NCI-H226 (cell line): ENCODE data around the gene HSPA9.

Source experiments
- DNase-seq: peaks from one replicate; pipeline ENCODE4 v3.0.0-alpha.2; 2015

HSPA9 gene

DNA sequence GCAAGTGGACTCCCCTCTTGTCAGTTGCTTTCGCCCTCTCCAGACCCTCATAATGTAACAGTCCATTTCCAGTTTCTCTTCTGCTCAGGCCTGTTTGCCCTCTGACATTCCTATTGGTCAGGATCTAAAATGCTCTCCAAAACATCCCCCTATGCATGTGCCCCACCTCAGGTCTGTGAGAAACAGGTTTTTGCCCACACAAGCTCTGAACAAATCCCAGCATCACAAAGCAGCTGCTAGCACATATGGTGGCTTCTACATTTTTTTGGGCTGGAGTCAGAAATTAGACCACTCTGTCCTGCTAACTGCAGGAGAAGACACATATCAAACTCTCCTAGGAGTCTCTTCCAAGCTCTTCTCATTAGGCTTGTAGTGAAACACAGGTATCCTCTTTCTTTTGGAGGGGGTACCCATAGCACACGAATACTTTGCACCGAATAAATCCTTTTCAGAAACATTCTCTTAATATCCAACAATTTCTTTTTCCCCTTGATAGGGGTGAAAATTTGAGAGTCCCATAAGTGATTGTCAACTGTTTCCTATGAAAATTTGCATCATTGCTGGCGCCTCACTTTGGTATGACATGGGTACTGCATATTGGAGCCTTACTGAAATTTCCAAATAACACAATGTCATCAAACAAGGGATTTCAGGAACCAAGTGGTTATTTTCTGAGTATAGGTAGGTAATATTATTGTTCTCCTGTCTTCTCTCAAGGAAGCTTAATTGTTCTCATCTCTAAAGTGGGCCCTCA, 19.3 kb upstream of the HSPA9 start:
- no peak for DNase-seq

- no peak for DNase-seq
These were observed 13.0 kb upstream of the HSPA9 start for GRCh38 chr5:138588013-138588788.

DNA sequence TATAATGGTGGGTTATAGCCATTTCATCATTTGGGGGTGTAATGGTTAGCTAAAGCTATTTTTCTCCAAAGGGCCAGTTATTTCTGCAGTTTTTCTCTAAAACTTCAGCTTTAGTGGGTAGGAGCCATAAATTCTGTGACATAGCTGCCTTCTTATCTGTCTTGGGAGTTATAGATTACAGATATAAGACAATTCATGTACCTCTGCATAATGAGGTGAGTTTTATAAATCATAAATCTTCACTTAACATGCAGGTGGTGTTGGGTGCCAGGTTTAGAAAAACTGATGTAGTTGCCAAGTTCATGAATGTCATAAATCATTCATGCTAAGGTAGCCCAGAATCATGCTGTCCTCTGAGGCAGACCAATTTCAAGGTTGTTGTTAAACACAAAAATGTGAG, 10.0 kb upstream of the HSPA9 start:
- no peak for DNase-seq

GRCh38 chr5:138583984-138584637, 8.9 kb upstream of the HSPA9 start:
- no peak for DNase-seq

DNA sequence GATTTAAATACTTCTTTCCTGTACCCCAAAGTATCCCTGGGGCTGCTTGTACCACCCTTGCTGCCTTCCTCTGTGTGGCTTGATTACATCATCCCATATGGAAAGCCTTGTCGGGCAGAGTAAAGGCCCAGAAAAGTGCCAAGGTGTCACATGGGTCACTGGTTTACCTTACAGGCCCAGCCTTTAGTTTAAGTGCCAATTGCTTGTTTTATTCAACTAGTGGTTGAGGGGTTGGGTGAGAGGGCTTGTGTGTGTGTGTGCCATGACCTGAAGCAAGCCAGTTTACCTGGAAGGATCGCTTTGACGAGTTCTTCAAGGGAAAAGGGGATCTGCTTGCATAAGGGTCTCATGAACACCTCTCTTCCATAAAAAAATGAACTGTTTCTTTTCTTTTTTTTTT, 7.8 kb upstream of the HSPA9 start:
- DNase-seq, result no peak

- no peak for DNase-seq
These were observed 5.6 kb upstream of the HSPA9 start for GRCh38 chr5:138580777-138581176.

DNA sequence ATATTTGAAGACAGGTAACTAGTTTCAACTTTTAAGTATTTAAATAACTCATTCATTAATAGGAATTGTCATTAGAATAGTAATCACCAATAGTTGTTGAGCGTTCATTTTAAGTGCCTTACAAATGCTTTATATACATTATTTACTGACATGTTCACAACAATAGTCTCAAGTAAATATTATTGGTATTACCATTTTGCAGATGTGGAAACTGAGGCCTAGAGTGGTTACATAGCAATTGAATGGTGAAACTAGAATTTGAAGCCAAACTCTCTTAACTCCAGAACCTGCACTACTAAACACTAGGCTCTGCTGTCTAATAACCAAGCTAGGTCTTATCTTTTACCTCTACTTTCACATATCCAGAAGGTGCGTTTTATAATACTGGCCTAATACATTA, 4.8 kb upstream of the HSPA9 start:
- DNase-seq, result no peak

DNA sequence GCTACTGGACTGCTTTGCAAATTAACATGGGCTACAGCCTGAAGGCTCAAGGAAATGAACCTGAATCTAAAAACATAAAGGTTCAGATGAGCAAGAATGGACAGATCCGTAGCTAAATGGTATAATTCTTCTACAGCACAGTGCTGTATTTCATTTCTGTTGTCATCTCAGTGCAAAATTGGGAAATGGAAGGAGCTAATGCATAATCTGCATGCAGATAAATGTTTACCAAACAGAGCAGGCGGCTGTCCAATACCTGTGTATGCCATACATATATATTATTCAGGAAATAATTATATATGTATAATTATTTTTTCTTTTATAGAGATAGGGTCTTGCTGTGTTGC, 4.3 kb upstream of the HSPA9 start:
- no peak for DNase-seq

DNA sequence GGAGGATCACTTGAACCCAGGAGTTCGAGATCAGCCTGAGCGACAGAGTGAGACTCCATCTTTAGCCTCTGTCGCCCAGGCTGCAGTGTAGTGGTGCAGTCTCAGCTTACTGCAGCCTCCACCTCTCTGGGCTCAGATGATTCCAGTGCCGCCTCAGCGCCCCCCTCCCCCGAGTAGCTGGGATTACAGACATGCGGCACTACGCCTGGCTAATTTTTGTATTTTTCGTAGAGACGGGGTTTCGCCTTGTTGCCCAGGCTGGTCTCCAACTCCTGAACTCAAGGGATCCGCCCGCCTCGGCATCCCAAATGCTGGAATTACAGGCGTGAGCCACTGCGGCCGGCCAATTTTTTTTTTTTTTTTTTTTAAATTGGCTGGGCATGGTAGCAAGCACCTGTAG, 2.3 kb upstream of the HSPA9 start:
- DNase-seq, result no peak

GRCh38 chr5:138574744-138575193, 432 bp downstream of the HSPA9 start:
- DNase-seq, result no peak

GRCh38 chr5:138573949-138574670, 1.1 kb downstream of the HSPA9 start:
- no peak for DNase-seq

GRCh38 chr5:138573223-138573622, 2.0 kb downstream of the HSPA9 start:
- no peak for DNase-seq

DNA sequence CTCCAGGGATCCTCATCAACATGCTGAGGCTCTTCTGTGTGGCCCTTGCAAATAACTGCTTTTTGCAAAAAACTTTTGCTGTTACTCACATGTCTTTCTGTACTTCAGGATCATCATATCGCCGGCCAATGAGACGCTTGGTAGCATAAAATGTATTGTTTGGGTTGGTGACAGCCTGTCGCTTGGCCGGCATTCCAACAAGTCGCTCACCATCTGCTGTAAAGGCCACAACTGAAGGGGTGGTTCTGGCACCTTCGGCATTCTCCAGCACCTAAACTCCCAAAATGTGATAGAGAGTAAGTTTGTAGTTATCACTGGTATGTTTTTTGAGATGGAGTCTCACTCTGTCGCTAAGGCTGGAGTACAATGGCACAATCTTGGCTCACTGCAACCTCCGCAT, 4.3 kb downstream of the HSPA9 start:
- DNase-seq, result no peak

DNA sequence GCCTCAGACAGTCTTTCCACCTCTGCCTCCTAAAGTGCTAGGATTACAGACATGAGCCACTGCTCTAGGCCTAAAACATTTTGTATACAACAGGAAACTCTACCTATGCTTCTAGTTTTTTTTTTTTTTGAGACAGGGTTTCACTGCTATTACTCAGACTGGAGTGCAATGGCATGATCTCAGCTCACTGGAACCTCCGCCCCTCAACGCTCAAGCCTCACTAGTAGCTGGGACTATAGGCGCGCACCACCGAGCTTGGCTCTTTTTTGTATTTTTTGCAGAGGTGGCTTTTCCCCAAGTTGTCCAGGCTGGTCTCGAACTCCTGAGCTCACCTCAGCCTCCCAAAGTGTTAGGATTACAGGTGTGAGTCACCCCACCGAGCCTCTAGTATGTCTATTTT, 5.4 kb downstream of the HSPA9 start:
- no peak for DNase-seq

DNA sequence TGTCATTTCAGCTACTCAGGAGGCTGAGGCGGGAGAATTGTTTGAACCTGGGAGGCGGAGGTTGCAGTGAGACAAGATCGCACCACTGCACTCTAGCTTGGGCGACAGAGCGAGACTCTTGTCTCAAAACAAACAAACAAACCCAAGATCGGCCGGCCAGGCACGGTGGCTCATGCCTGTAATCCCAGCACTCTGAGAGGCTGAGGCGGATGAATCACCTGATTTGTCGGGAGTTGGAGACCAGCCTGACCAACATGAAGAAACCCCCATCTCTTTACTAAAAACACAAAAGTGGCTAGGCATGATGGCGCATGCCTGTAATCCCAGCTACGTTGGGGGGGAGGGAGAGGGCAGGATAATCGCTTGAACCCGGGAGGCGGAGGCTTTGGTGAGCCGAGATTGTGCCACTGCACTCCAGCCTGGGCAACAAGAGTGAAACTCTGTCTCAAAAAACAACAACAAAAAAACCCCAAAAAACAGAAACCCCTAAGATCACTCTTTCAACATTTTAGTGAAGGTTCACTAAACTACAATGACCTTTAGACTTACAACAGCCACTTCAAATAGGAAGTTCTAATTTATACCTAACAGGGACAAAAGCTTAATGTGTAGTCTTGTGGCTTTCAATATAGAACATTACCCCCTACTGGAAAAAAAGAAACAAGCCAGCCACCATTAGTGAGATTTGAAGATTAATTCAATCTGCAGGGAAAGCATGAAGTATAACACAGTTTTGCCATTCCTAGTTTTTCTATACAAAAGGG, 7.0 kb downstream of the HSPA9 start:
- no peak for DNase-seq

GRCh38 chr5:138566792-138567191, 8.4 kb downstream of the HSPA9 start:
- no peak for DNase-seq

GRCh38 chr5:138565100-138565821, 9.9 kb downstream of the HSPA9 start:
- no peak for DNase-seq

- DNase-seq, result no peak
These were observed 11.0 kb downstream of the HSPA9 start for GRCh38 chr5:138564242-138564641.

DNA sequence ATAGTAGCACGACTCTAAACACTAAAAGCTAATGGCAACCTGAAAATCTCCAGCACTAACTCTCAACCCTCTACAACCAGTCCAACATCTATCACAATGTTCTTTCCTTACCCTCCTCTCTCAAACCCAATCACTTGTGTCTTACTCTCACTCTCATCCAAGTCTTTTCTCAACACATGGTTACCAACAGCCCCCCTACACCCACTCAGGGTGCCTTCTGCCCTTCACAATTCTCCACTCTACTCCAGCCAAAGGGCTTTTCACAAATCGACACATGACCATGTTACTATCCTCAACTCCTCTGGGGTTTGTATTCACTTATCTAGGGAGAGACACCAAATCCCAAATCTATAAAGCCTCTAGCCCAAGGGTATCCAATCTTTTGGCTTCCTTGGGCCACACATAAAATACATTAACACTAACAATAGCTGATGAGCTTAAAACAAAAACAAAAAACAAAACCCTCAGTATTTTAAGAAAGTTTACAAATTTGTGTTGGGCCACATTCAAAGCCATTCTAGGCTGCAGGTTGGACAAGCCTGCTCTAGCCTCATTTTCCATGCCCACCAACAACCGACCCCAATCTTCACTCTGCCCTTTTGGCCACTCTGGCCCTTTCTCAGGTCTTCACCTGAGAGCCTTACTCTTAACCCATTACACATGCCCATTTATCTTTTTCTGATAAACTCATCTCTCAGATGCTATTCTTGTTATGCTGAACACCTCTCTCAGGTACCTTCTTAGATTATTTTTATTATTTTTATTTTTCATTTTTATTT, 11.7 kb downstream of the HSPA9 start:
- DNase-seq, result no peak

DNA sequence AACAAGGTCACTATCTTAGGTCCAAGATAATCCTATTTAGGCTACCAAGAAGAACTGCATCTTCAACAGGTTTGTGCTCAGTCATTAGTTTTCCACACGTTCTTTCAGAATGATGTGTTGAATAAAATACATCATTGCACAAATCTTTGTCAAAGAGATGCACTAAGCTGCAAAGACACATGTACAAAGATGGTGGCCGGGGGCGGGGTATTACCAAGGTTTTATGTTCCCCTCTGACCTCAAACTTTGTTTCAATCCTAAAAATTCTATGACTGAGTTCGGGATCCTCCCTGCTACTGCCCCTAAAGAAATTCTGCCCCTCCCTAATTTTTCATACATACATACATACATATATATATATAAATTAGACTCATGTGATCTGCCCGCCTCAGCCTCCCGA, 14.2 kb downstream of the HSPA9 start:
- no peak for DNase-seq

DNA sequence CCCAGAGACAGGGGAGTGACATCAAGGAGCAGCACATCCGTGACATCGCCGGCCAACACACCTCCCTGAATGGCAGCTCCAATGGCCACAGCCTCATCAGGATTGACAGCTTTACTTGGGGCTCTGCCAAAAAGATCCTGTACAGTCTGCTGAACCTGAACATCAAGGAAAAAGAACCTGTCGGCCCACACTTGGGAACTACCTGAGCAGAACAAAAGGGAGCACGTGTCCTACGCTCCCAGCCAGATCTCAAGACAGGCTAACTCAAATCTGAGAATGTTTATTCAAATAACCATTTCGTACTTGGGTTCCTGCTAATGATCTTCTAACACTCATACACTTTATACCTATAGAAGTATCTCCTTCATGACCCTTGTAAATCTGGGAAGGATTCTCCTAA, 15.3 kb downstream of the HSPA9 start:
- DNase-seq, result no peak
